ENCODE data around the gene PDE4B.

- peak; percentile 67 for TF ChIP-seq CTCF (conservative IDR thresholded peaks at IDR 0.05; ENCODE audit: low read length)
- TF ChIP-seq EZH2phosphoT487 (IDR thresholded peaks at IDR 0.05; ENCODE audit: borderline replicate concordance) = no peak
Observed at GRCh38 chr1:65948609-65949229, 156.0 kb downstream of the PDE4B start.

Measured in Loucy (cell line).